Adipose tissue (tissue), 3 donors: ENCODE data around the gene PTRHD1. TPM values are rescaled to one million over a fixed set of nuclear protein-coding genes. Genes with fewer than 3 reads are reported as not detected.

Source experiments
- H3K27ac ChIP-seq: one replicate; pipeline ENCODE4 v1.5.1; 2013; ENCODE audit warnings: low read depth, low read length
- WGBS, 3 donors: extraction: QIAGEN DNeasy Blood & Tissue Kit; methylation state at CpG; one replicate each; pipeline ENCODE4 v1.1.7; 2013; 5-methylcytosine and 5-hydroxymethylcytosine counted together
- polyA plus RNA-seq, 3 donors: library from polyadenylated mRNA; stranded (reverse); fragments of 200-250 nt; gene quantifications; one replicate each; pipeline ENCODE4 v1.2.3, GENCODE V29; 2013
- donor health status: healthy with polysubstance abuse.
- donor health status: Bipolar disorder and iron deficiency.
- donor health status: healthy.

The PTRHD1 gene
- polyA plus RNA-seq, 3 donors, result 15.5 to 23.1 (median 20.7) TPM

DNA sequence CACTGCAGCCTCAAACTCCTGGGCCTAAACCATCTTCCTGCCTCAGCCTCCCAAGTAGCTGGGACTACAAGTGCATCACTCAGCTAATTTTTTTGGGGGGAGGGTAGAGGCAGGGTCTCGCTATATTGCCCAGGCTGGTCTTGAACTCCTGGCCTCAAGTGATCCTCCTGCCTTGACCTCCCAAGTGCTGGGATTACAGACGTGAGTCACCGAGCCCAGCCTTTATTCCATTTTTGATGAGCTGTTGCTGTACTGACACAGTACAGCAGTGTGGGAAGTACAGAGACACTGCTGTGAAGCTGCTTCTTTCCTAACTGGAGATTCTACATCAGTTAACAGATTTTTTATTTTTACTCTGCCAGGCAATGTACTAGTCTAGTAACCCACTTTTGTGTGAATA, 18.8 kb downstream of the PTRHD1 start:
- WGBS, 3 donors, result 60 to 85% (median 79%) methylated on average over 3 of the region's 3 CpGs
- no peak overlapping the region for H3K27ac ChIP-seq

DNA sequence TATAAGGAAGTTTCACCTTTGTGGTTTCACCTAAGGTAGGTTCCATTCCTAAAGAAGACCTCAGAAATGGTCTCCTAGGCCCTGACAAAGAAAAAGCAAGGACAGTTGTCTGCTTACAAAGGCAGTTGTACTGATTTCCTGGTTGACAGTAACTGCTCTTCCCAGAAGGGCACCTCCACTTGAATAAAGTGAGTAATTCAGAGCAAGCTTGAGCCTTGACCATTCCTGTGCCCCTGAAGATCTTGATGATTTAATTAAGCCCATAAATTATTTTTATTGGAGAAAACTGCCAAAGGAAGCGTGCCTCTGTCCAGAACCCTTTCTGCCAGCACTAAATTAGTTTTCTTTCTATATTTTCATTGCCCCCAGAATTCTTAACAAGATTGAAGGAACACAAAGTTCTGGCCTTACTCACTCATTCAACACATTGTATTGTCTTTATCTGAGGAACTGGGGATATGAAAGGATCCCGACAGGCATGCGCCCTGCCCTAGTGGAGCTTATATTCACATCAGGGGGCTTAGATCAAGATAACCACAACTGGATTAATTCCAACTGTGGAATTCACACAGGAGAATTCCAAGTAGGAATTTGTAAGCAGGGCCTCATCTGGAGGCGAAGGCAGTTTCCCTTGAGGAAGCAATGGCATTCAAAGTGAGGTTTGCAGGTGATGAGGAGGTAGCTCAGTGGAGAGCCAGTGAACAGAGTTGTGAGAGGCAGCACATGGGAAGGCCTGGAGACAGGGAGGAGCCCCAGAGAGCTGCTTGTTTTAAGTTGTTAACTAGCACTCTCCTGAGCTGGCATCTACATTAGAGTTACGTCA, 21.2 kb downstream of the PTRHD1 start:
- WGBS, 3 donors, result 92 to 95% (median 92%) methylated on average over 5 of the region's 5 CpGs
- H3K27ac ChIP-seq, result no peak overlapping the region

DNA sequence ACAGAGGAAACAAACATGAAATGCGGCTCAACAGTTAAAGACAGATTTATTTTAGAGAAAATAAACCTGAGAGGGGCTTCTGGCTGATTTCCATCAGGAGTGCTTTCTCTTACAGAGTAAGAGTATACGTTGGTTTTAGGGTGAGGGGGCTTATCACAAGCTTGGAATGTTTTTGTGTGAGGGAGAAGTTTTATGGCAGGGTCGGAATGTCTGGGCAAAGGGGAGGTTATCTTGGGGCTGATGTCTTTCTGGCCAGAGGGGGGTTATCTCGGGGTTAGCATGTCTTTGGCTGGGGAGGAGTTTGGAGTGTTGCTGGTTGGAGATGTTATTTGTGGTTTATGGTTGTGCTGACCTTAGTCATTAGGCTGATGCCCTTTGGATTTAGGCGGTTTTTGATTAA, 22.1 kb downstream of the PTRHD1 start:
- WGBS, 3 donors, result 87 to 92% (median 91%) methylated on average over 5 of the region's 5 CpGs
- H3K27ac ChIP-seq, result no peak overlapping the region

DNA sequence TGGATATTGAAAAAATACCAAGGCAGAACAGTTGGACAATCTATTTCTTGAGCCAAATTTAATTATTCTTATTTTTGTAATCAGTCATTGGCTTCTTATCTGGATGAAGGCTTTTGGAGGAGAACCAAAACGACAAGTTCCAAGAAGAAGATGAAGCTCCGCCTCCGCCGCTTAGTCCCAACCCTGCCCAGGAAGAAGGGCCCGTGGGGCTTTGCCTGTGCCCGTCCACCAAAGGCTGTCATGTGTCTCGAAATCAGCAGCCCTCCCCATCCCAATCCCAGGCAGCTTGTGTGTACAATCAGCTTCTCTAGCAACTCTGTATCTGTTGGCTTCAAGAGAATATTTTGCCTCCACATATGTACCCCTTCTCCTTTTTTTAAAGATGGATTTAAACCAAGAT, 24.6 kb downstream of the PTRHD1 start:
- no peak overlapping the region for H3K27ac ChIP-seq
- 67 to 81% (median 71%) methylated on average over 7 of the region's 7 CpGs for WGBS, 3 donors

DNA sequence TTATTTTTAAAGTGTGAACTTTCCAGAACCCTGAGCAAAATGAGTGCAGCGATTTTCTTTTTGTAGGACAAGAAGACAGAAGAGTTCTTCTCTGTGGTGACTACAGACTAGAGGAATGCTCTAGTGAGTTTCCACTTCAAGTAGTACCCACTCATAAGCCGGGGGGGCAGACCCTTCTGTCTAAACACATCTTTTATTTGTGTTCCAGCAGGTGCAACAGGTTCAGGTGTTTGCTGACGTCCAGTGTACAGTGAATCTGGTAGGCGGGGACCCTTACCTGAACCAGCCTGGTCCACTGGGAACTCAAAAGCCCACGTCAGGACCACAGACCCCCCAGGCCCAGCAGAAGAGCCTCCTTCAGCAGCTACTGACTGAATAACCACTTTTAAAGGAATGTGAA, 25.2 kb downstream of the PTRHD1 start:
- H3K27ac ChIP-seq, result no peak overlapping the region
- WGBS, 3 donors, result 82 to 96% (median 94%) methylated on average over 5 of the region's 5 CpGs

DNA sequence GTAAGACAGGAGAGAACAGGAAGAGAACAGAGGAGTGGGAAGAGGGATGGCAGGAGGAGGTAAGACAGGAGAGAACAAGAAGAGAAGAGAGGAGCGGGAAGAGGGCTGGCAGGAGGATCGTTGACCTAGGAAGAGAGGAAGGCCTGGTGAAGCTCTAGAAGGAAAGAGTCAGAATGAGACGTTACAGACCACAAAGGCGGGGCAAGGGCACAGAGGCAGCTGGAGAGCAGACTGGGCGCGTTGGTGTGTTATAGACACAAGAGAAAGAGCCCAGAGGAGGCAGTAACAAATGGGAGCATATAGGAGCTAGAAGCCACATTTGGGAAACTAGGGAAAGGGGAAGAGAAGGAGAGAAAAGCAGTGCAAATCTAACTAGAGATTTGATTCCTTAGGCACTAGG, 26.6 kb downstream of the PTRHD1 start:
- 77 to 83% (median 81%) methylated on average over 6 of the region's 6 CpGs for WGBS, 3 donors
- H3K27ac ChIP-seq, result no peak overlapping the region

DNA sequence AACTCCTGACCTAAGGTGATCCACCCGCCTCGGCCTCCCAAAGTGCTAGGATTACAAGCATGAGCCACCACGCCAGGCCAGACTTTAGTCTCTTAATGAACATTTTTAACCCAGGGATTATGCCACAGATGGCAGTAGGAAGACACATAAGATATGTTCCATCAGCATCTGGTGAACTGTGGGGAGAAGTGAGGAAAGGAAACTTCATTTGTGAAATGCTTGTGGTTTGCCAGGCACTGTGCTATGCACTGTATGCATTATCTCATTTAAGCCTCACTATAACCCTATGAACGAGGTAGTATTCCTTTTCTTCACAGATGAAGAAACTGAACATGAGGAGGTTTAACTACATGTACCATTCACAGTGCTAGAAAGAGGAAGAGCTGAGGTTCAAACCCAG, 29.3 kb downstream of the PTRHD1 start:
- WGBS, 3 donors, result 93 to 98% (median 95%) methylated on average over 4 of the region's 4 CpGs
- H3K27ac ChIP-seq, result no peak overlapping the region

DNA sequence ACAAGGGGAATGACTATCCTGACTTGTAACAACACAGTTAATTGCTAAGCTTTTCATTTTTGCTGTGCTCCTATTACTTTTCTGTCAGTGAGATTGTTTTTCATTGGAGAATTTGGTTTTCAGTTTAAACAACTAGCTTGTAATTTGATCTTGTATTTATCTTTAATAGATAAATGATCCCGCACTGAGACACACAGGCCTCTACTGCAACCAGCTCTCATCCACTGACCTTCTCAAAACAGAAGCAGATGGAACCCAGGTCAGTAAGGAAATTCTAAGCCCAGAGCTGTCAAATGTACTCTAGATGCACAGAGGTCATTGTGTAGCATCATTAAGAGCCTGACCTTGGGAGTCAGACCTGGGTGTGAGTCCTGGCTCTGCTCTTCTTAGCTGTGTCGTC, 30.7 kb downstream of the PTRHD1 start:
- H3K27ac ChIP-seq, result no peak overlapping the region
- WGBS, 3 donors, result 63 to 75% (median 73%) methylated on average over 2 of the region's 2 CpGs

DNA sequence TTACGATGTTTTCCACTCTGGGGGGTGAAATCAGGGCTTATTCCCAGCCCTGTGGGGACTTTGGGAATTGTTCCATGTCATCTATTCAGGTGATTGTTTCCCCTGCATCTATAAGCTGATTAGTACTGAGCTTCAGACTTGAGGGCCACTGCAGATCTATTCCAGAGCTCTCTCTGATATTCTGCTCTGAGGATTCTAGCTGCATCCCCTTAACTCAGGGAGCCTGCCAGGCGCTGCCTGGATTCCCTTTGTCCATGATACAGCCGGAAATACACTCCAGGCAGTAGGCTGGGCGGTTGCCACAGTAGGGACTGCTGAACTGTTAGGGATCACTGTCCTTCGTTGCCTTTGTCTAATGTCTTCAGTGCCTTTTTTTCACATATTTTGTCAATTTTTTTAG, 31.3 kb downstream of the PTRHD1 start:
- no peak overlapping the region for H3K27ac ChIP-seq
- WGBS, 3 donors, result 86 to 93% (median 90%) methylated on average over 5 of the region's 5 CpGs

DNA sequence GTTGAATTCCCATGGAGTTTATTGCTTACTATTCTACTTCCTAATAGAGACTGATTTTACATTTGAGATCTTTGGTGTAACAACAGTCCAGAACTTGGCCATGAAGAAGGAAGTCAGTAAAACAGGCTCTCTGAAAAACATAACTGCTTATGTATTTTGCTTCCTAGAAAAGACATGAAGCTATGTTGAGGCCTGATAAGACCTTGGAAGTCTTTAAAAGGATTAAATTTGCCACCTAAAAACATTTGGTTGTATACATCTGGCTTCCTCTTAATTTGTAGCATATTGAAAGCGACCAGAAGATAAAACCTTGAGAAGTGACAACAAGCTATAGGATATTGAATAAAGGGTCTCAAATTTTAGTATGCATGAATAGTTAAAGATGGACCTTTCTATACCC, 36.4 kb downstream of the PTRHD1 start:
- 95 to 100% (median 100%) methylated on average over 1 of the region's 1 CpG for WGBS, 3 donors
- no peak overlapping the region for H3K27ac ChIP-seq

DNA sequence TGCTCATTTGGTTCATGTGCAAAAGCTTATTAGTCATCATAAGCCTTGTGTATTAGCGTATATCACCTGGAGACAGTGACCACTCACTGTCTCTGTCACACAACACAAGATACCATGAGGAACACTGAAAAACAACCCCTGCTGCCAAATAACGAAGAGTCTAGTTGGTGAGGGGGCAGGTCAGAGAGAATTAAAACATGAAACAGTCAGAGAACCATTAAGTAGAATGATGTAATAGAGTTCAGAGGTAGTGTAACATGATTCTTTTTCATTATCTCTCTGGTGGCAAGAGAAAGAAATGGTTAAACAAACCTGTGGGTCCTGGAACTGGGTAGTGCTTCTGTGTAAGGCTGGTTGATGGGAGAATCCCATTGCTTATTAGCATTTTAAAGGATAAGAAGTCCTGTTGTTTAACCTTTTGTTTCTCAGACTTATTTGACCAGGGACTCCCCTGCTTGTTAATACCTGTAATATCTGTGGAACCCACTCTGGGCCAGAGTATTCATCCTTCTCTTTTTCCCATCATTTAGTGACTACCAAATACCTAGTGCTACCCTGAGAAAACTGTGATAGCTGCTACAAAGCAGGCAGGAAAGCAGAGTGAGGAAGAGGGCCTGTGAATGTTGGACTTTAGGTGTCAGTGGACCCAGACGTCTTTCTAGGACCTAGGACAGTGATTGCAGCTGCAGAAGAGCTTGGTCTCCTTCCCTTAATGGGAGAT, 38.0 kb downstream of the PTRHD1 start:
- WGBS, 3 donors, result 87 to 89% (median 88%) methylated on average over 3 of the region's 3 CpGs

DNA sequence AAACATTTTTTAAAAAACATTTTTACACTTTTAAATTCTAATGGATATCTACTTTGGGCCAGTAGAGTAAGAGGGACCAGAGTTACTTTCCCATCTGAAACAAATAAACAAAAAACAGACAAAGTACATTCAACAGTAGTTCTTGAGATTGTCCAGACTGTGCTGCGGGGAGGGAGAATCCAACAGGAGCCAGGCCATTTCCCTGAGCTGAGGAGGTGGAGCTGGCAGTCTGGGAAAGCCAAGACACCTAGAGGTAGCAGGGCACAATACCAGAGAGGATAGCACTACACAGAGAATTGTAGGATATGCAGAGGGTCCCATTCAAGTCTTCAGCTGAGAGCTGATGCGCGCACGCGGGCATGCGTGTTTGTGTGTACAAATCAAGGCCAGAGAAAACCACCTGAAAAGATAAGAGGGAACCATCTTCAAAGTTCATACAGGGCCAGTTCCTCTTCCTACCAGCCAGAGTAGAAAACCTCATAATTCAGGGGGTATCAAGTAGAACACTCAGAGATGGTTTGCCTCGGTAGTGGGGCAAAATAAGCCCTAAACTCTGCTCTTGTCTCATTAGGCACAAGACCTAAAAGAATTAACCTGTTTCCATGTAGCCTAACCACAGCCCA, 44.0 kb downstream of the PTRHD1 start:
- 86 to 97% (median 96%) methylated on average over 7 of the region's 7 CpGs for WGBS, 3 donors

More for the DNA sequence above, 38.0 kb downstream of the PTRHD1 start:
- no peak overlapping the region for H3K27ac ChIP-seq

DNA sequence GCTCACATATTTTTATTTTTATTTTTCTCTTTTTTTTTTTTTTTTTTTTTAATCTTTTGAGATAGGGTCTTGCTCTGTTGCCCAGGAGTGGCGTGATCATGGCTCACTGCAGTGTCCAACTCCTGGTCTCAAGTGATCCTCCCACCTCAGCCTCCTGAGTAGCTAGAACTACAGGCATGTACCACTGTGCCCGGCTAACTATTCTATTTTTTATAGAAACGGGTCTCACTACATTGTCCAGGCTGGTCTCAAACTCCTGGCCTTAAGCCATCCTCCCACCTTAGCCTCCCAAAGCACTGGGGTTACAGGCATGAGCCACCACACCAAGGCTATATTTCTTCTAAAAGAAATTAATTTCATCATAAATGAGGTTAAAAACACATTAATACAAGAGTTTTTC, 45.9 kb downstream of the PTRHD1 start:
- WGBS, 3 donors, result 94 to 99% (median 98%) methylated on average over 3 of the region's 3 CpGs

More for the DNA sequence above, 44.0 kb downstream of the PTRHD1 start:
- no peak overlapping the region for H3K27ac ChIP-seq

DNA sequence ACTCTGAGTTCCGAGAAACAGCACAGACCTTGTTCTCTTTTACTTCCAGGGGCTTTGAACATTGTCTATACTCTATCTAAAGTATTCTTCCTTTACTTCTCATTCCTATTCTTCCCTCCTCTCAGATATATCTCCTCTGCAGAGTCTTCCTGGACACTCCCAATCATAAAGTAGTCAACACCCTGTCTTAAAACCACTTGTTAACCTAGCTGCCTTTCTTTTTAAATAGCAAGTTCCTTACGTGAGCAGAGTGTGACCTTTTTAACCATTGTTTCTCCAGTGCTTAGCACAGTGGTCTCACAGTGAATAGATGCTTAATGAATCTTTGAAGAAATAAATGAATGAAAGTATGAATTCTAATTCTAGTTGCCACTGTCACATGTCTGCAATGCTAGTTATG, 47.4 kb downstream of the PTRHD1 start:
- no peak overlapping the region for H3K27ac ChIP-seq
- 82 to 93% (median 86%) methylated on average over 2 of the region's 2 CpGs for WGBS, 3 donors

More for the DNA sequence above, 45.9 kb downstream of the PTRHD1 start:
- H3K27ac ChIP-seq, result no peak overlapping the region

DNA sequence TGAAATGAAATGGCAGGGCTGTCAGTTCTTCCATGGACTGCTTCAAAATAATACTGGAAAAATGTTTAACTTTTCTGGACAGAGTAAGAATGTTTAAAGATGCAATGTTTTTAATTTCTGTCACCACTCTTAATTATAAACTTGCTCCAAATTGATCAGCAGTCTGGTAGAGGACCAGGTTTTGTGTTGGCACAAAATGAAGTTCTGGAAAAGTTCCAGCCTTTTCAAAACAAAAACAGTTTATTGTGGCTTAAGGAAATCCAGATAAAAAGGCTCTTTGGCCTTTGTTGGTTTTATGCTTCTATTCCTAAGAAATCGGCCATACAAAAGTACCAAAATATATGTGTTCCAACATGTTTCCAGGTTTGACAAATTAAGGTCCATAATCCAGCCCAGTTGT, 48.8 kb downstream of the PTRHD1 start:
- H3K27ac ChIP-seq, result no peak overlapping the region

DNA sequence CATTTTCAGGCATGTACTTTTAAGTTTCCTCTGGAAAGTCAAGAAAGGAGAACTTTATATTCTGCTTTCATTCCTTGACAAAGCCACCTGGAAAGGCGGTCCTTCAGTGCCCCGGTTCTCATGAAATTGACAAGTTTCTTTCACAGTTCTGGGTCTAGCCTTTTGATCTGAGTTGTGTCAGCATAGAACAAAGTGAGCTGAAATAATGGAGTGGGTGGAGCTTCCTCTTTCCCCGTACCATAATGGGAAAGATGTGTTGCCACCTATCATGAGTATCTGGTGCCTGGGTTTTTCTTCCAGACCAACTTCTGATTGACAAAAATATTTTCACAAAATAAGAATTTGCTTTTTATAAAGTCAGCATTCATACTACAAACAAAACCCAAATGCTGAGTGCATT, 49.3 kb downstream of the PTRHD1 start:
- H3K27ac ChIP-seq, result no peak overlapping the region
- 67 to 74% (median 69%) methylated on average over 3 of the region's 3 CpGs for WGBS, 3 donors

More for the DNA sequence above, 48.8 kb downstream of the PTRHD1 start:
- whole genome bisulfite sequencing, 3 donors, result 57 to 81% (median 77%) methylated on average over 1 of the region's 1 CpG

DNA sequence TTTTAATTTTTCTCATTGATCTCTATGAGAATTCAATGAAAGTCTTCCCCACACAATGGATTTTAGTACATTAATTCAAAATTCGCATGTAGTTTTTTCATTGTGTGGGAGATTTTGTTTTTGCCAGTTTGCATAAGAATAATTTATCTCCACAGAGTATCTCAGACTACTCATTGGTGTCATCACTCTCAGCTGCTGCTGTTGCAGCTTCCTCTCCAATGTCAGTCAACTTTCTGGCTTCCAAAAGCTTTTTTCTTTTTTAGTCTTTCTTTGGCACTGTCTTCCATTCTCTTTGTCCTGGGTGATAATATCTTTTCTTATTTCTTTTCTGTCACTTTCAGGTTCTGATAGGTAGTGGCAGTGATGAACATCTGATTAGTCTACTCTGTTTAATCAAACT, 50.5 kb downstream of the PTRHD1 start:
- WGBS, 3 donors, result 63 to 96% (median 77%) methylated on average over 1 of the region's 1 CpG

DNA sequence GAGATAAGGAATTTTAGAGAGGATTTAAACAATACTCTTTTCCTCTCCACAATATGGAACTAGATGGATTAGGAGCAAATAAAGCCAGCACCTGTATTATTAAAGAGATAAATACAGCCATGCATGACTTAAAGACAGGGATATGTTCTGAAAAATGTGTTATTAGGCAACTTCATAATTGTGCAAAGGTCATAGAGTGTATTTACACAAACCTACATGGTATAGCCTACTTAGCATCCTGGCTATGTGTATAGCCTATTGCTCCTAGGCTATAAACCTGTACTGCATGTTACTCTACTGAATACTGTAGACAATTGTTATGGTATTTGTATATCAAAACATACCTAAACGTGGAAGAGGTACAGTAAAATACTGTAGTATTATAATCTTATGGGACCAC, 53.0 kb downstream of the PTRHD1 start:
- 79 to 93% (median 92%) methylated on average over 1 of the region's 1 CpG for WGBS, 3 donors
- no peak overlapping the region for H3K27ac ChIP-seq

More for the DNA sequence above, 50.5 kb downstream of the PTRHD1 start:
- no peak overlapping the region for H3K27ac ChIP-seq
